Dermis blood vessel endothelial cell (primary cell): ENCODE results near the gene PSMD8. TPM values are rescaled to one million over a fixed set of nuclear protein-coding genes. Genes with fewer than 3 reads are reported as not detected.
"Not testable (repeated sequence)": the region's sequence is repeated elsewhere in the genome, so short reads cannot be mapped to it uniquely, and the experiment has no call there.

Experiments used
- DNase-seq: peaks from one replicate; pipeline ENCODE4 v3.0.0; 2010
- total RNA-seq: library from RNA; depleted of rRNA; stranded (reverse); fragments of >200 nt; gene quantifications from 2 replicates; pipeline ENCODE4 v1.2.3, GENCODE V29; 2014

PSMD8 gene
- total RNA-seq, 1 donor from 2014 or later: 251 TPM

DNA sequence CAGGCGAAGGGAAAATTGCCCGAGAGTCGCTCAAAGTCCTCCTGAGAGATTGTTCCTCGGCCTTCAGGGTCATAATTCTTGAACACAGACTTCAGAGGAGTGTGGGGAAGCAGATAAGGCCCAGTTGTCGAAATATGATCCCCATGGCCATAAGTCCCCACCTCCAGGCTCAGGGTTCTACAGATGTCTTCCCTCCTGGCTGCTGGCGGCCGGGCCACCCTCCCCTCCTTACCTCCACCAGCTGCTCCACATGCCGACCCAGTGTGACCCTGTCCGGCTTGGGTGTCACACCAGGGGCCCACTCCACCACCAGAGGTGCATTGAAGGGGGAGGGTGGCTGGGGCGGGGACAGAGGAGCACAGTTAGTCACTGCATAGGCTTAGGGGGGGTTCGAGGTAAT lies 38.6 kb downstream of the PSMD8 start:
- no peak for DNase-seq

- DNase-seq: no peak
Observed at GRCh38 chr19:38413416-38413815, 39.0 kb downstream of the PSMD8 start.

DNA sequence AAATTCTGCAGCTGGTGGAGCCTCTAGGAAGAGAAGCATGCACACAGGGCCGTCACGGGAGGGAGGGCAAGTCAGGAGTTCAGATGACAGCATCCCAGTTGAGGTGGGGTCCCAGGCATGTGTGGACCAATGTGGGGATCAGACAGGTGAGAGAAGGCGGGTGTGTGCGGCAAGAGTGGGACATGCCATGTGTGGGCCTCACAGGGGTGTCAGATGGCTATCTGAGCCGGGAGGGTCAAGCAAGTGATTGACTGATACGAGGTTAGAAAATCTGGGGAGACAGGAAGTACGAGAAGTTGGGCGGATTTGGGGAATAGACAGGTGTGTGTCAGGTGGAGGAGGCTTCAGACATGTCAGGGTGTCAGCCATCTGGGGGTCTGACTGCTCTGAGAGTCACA lies 42.8 kb downstream of the PSMD8 start:
- no peak for DNase-seq

- no peak for DNase-seq
Observed at GRCh38 chr19:38417544-38418506, 43.5 kb downstream of the PSMD8 start.

GRCh38 chr19:38420935-38421334 lies 46.6 kb downstream of the PSMD8 start:
- DNase-seq: no peak

DNA sequence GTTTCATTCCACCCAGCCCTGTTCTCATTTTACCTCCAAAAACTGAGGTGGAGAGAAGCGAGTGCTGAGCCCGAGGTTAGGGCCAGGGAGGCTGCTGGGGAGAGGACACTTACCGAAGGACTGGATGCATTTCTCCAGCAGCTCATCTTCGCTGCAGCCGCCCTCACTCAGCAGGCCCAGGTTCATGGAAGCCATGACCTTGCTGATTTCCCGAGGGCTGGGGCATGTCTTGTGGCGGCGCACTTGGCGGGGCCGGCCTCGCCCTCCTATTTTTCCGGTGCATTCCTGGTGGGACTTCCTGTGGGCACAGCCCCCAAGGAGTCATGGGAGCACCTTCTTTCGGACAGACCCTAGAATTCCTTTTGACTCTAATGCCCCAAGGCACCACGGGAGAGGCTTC lies 47.5 kb downstream of the PSMD8 start:
- DNase-seq: no peak

DNA sequence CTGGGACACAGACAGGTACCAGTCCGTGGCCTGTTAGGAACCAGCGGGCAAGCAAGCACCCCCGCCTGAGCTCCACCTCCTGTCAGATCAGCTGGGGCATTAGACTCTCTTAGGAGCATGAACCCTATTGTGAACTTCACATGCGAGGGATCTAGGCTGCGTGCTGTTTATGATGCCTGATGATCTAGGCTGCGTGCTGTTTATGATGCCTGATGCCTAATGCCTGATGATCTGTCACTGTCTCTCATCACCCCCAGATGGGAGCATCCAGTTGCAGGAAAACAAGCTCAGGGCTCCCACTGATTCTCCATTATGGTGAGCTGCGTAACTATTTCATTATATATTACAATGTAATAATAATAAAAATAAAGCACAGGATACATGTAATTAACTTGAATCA lies 48.1 kb downstream of the PSMD8 start:
- no peak for DNase-seq

DNA sequence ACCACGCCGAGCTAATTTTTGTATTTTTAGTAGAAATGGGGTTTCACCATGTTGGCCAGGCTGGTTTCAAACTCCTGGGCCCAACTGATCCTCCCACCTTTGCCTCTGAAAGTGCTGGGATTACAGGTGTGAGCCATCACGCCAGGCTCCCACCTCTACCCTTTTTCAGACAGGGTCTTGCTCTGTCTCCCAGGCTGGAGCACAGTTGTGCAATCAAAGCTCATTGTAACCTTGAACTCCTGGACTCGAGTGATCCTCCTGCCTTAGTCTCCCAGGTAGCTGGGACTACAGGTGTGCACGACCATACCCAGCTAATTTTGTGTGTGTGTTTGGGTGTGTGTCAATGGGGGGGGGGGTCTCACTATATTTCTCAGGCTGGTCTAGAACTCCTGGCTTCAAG lies 49.9 kb downstream of the PSMD8 start:
- no peak for DNase-seq

- DNase-seq: no peak
Observed at GRCh38 chr19:38425222-38425809, 50.9 kb downstream of the PSMD8 start.

GRCh38 chr19:38425810-38426466 lies 51.6 kb downstream of the PSMD8 start, which contains the start of gene RASGRP4:
Gene RASGRP4 (minus strand): TSS chr19:38426219. CDS start chr19:38426091, 128 bp downstream.
- no peak for DNase-seq

DNA sequence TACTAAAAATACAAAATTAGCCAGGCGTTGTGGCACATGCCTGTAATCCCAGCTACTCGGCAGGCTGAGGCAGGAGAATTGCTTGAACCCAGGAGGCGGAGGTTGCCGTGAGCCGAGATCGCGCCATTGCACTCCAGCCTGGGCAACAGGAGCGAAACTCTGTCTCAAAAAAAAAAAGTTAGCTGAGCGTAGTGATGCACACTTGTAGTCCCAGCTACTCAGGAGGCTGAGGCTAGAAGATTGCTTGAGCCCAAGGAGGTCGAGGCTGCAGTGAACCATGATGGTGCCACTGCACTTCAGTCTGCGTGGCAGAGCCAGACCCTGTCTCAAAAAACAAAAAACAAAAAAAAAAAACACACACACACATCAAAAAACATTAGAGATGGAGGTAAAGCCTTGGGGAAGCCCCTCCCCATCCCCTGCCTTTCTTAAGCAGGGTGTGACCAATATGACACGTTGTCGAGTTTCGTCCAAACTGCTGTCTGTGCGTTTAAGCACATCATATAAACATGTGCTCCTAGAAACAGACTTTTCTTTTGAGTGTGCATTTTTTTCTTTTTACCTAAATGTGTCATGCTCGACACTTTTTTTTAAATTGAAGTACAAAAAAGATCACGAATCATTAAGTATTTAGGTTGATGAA lies 52.8 kb downstream of the PSMD8 start:
- not testable (repeated sequence) for DNase-seq

GRCh38 chr19:38429055-38429810 lies 54.9 kb downstream of the PSMD8 start:
- DNase-seq: no peak

GRCh38 chr19:38429811-38430156 lies 55.4 kb downstream of the PSMD8 start:
- DNase-seq: no peak

GRCh38 chr19:38430931-38431330 lies 56.6 kb downstream of the PSMD8 start:
- DNase-seq: no peak

DNA sequence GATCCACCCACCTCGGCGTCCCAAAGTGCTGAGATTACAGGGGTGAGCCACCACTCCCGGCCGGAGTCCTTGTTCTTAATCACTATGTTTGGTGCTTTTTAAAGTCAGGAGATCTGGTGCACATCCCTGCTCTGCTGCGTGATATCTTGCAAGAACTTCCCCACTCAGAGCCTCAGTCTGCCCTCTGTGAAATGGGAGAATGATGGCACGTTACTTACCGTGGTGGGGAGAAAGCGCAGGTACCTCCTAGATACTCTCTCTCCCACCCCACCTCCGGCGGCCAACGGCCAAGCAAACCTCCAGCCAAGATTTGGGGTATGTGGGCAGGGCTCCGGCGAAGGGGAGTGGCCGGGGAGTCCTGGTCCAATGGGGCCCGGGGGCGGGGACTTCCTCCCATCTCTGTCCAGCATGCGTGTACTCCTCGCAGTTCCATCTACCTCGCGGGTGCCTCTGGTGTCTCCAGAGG lies 58.9 kb downstream of the PSMD8 start, which contains the start of gene RYR1:
TSS of gene RYR1 (plus strand) at position 424 of the 466 bp plus-strand sequence. CDS start 139 bp downstream, outside the sequence.
- DNase-seq: no peak

Other genes starting within 250 kb of the PSMD8 start
- 0.34 and 0.47 TPM in 2 replicates for gene DPF1, start 150.3 kb upstream of the PSMD8 start, total RNA-seq
- gene PPP1R14A, start 118.2 kb upstream of the PSMD8 start, total RNA-seq: 4.1 TPM in 2 replicates
- 25.9 and 34.5 TPM in 2 replicates for gene SPINT2, start 110.0 kb upstream of the PSMD8 start, total RNA-seq
- 14.8 TPM in 1 of 2 replicates, not detected in the other for gene C19orf33, start 70.3 kb upstream of the PSMD8 start, total RNA-seq
- gene YIF1B, start 58.6 kb upstream of the PSMD8 start, total RNA-seq: 76.6 and 97.3 TPM in 2 replicates
- gene KCNK6, start 54.7 kb upstream of the PSMD8 start, total RNA-seq: 8.7 and 10.2 TPM in 2 replicates
- 2.0 and 6.1 TPM in 2 replicates for gene CATSPERG, start 38.7 kb upstream of the PSMD8 start, total RNA-seq
- gene GGN, start 13.5 kb downstream of the PSMD8 start, total RNA-seq: 0.23 and 0.34 TPM in 2 replicates
- gene SPRED3, start 14.1 kb downstream of the PSMD8 start, total RNA-seq: 0.51 and 1.0 TPM in 2 replicates
- 7.3 and 12.3 TPM in 2 replicates for gene FAM98C, start 28.5 kb downstream of the PSMD8 start, total RNA-seq
- not detected in 2 replicates for gene RASGRP4, start 51.6 kb downstream of the PSMD8 start, total RNA-seq
- gene RYR1, start 59.1 kb downstream of the PSMD8 start, total RNA-seq: under 0.01 and 0.14 TPM in 2 replicates
- gene MAP4K1, start 243.4 kb downstream of the PSMD8 start, total RNA-seq: 0.09 TPM in 1 of 2 replicates, not detected in the other
- 350 and 735 TPM in 2 replicates for gene EIF3K, start 244.6 kb downstream of the PSMD8 start, total RNA-seq